T-helper 1 cell treated with Interleukin-12 subunit alpha and Interleukin-12 subunit beta and Interleukin-4 antibody, amounts not matched to agents 30 μg/mL and 1 μg/mL, for 36 hours (primary cell): ENCODE results near the gene UVRAG.

Experiments used
- H3K27ac Mint-ChIP-seq: one replicate; pipeline ENCODE4 v1.8.0; 2021; ENCODE audit warnings: mild to moderate bottlenecking, mixed read lengths
- H3K27me3 Mint-ChIP-seq: one replicate; pipeline ENCODE4 v1.8.0; 2021; ENCODE audit warnings: low read depth, mixed read lengths
- H3K36me3 Mint-ChIP-seq: one replicate; pipeline ENCODE4 v1.8.0; 2021; ENCODE audit warnings: low read depth, mixed read lengths
- H3K4me1 Mint-ChIP-seq: one replicate; pipeline ENCODE4 v1.8.0; 2021; ENCODE audit warnings: low read depth, mixed read lengths
- H3K4me3 Mint-ChIP-seq: one replicate; pipeline ENCODE4 v1.8.0; 2021; ENCODE audit warnings: mild to moderate bottlenecking, moderate library complexity, mixed read lengths
- H3K9me3 Mint-ChIP-seq: one replicate; pipeline ENCODE4 v1.8.0; 2021; ENCODE audit warnings: mixed read lengths

The UVRAG gene

DNA sequence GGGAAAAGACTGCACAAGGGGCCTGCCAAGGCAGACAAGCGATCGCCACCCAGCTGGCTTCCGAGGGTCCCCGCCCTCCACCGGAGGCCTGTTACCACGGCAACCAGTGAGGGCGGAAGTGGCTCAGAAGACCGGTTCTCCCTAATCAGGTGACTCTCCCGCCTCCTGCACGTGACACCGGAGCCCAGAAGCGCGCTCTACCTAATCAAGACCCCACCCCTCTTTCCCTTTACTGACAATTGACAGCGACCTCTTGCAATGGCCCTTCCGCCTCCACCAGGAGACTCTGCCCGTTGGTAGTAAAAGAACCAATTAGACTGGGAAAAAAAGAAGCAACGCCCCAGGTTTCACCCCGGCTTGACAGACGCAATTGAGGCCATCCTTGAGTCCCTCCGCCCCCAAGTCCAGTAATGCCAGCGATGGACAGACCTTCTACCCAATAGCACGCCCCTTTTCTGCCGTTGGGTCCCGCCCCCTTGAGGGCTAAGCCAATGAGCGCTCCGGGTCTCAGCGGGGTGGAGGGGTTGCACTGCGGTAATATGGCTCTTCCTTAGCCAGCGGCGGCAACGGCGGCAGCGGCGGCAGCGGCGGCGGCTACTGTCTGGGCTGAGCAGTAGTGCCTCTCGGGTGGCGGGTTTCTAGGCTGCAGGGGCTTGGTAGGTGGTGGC is at the start of gene UVRAG:
Gene UVRAG, plus strand, starts transcription at position 534 of the 668 bp plus-strand sequence. CDS start 198 bp downstream, outside the sequence.
- Mint-ChIP-seq H3K4me1 (peaks cover 12% of the 10 kb centered on the region), H3K27ac (peak within 1 kb of the TSS; percentile 81), H3K9me3 (no peaks in the 10 kb centered on the region), H3K36me3 (no peaks in the 10 kb centered on the region), H3K4me3 (peak within 1 kb of the TSS; percentile 82), H3K27me3 (peaks cover 8% of the 10 kb centered on the region)

DNA sequence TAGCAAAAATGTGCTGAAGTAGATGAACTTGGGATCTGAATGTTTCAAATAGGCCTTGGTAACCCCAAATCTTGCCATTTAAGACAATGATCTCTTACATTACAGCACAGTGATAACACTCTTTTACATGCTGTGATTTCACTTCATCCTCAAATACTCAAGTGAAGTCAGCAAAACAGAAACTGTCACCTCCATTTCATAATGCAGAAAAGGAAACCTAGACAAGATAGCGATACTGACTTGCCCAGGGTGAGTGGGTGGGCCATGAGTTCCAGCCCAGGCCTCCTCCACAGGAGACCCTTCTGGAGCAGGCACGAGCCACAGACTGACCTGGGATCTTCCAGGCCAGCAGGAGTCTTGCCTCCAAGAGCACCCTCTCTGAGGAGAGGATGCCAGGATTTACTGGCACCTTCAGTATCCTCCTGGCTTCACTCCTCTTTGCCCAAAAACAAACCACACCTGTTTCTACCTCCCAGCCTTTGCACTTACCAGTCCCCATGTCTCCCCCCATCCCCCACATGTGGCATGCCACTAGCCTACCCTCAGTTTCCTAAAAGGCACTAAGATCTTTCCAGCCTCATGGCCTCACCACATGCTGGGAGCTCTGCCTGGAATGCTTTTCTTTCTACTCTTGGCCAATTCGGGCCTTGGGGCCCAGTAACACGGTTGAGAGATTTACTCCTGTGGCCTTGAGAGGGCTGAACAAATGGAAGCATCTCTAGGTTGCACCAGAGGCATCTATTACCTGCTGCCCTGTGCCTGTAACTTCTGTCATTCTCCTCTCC is 48.4 kb upstream of the UVRAG start:
- Mint-ChIP-seq H3K4me1 (peaks cover 30% of the 10 kb centered on the region), H3K9me3 (no peaks in the 10 kb centered on the region), H3K4me3 (no peak overlapping the region), H3K27ac (peak overlapping the region; percentile 20), H3K27me3 (peaks cover 24% of the 10 kb centered on the region), H3K36me3 (no peaks in the 10 kb centered on the region)

DNA sequence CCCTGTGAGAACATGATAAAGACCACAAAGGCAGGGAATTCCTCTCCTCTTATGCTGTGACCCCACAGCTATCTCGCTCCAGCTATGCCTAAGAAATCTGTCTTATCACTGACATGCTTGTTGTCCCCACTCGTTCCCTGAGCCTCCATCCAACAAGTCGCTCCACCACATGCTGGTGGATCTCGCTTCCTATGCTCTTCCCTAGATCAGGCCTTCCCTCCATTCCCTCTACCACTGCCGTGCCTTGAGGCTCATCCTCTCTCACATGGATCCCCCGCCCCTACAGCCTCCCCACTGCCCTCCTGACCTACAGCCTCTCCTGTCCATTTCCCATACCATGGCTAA is 47.8 kb upstream of the UVRAG start:
- Mint-ChIP-seq H3K4me3 (no peak overlapping the region), H3K27me3 (peaks cover 24% of the 10 kb centered on the region), H3K9me3 (no peaks in the 10 kb centered on the region), H3K4me1 (peaks cover 30% of the 10 kb centered on the region), H3K27ac (no peak overlapping the region), H3K36me3 (no peaks in the 10 kb centered on the region)

DNA sequence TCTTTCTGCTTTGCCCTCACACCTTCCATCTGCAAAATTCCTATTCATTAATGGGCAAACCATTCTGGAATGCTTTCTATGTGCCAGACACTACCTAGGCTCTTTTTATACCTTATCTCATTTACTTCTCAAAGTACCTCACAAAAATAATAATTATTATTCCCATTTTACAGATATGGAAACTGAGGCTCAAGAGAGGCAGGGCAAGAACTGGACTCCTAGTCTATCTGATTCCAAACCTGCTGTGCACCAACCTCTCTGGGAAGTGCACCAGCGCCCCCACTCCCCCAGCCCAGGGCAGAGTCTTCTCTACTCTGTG is 47.3 kb upstream of the UVRAG start:
- peaks cover 24% of the 10 kb centered on the region for H3K27me3 Mint-ChIP-seq
- H3K36me3 Mint-ChIP-seq = no peaks in the 10 kb centered on the region
- H3K9me3 Mint-ChIP-seq = no peaks in the 10 kb centered on the region
- H3K27ac Mint-ChIP-seq = no peak overlapping the region
- peak overlapping the region; percentile 74 for H3K4me3 Mint-ChIP-seq
- peaks cover 34% of the 10 kb centered on the region for H3K4me1 Mint-ChIP-seq

DNA sequence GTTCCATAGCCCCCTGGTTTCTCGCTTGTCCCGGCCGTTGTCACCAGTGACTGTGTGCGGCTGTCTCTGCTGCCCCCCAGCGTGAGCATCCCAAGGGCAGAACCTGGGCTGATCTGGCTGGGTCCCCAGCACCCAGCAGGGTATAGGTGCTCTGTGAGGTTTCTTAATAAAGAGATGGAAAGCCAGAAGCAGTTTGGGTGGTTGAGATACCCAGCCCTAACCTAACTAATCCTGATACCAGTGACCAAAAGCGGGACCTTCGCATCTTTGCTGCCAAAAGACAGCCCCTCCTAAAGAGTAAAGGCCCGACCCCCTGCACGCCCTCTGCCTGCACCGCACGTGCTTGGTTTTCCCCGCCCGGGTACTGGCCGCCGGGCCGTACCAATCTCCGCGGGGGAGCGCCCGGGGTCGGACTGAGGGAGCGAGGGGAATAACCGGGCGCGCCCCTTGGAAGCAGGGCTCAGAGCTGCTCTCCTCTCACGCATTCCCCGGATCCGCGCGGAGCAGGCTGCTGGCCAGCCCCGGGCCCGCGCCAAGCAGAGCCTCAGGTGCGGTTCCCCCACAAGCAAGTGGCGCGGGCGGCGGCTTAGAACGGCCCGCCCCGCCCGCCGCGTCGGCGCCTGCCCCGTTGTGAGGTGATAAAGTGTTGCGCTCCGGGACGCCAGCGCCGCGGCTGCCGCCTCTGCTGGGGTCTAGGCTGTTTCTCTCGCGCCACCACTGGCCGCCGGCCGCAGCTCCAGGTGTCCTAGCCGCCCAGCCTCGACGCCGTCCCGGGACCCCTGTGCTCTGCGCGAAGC is 46.7 kb upstream of the UVRAG start, which contains the start of gene DGAT2:
Gene DGAT2, plus strand, starts transcription at position 667 of the 797 bp plus-strand sequence. CDS start 214 bp downstream, outside the sequence.
- peaks cover 24% of the 10 kb centered on the region for H3K27me3 Mint-ChIP-seq
- H3K4me3 Mint-ChIP-seq = peak within 1 kb of the TSS; percentile 74
- no peaks in the 10 kb centered on the region for H3K9me3 Mint-ChIP-seq
- H3K36me3 Mint-ChIP-seq = no peaks in the 10 kb centered on the region
- H3K27ac Mint-ChIP-seq = peak within 1 kb of the TSS; percentile 79
- H3K4me1 Mint-ChIP-seq = peaks cover 34% of the 10 kb centered on the region

DNA sequence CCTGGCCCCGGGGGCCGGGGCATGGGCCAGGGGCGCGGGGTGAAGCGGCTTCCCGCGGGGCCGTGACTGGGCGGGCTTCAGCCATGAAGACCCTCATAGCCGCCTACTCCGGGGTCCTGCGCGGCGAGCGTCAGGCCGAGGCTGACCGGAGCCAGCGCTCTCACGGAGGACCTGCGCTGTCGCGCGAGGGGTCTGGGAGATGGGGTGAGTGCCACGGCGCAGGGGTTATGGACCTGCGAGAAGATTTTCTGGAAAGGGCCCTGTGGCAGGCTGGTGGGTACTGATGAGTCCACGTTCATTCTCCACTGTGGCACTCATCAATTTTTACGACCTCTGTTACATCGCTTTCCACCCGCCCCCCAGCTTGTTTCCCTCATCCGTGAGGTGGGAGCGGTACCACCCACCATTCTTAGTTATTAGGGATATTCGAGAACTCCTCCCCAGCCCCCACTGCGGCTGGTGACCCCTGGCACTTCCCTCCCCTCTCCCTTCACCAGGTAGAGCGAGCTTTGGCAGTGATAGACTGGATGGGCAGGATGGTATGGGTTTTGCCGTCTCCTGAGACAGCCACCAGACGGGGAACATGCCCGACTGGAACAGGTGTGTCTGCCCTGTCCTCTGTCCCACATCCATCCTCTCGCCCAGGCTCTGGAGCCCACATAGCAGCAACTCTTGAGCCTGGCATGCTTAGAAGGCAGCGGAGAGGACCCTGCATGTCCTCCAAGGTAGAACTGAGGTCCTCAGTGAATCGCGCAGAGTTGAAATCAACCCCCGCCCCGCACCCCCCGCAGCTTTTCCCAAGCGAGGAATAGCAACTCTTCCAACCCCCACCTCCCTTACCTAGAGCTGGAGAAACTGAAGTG is 45.9 kb upstream of the UVRAG start:
- no peaks in the 10 kb centered on the region for H3K9me3 Mint-ChIP-seq
- H3K4me3 Mint-ChIP-seq = peak overlapping the region; percentile 64
- peaks cover 41% of the 10 kb centered on the region for H3K4me1 Mint-ChIP-seq
- H3K36me3 Mint-ChIP-seq = peaks cover 4% of the 10 kb centered on the region
- H3K27ac Mint-ChIP-seq = peak overlapping the region; percentile 41
- H3K27me3 Mint-ChIP-seq = peaks cover 24% of the 10 kb centered on the region

DNA sequence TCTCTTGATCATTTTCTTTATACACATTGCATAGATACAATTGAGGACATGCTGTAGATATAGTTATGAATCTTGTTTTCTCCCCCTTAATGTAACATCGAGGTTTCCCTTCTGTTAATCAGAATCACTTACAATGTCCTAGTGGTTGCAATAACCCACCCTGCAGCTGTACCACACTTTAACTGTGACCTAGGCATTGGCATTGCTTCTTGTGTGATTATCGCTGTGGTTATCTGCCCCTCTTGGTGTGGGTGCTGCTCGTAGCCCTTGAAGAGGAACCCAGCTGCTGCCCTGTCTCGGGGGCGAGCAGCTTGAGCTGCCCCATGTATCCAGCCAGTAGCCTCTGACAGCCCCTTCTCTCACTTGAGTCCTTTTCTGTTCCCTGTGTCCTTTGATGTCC is 44.9 kb upstream of the UVRAG start:
- Mint-ChIP-seq H3K4me1 (peaks cover 43% of the 10 kb centered on the region), H3K27me3 (peaks cover 24% of the 10 kb centered on the region), H3K9me3 (no peaks in the 10 kb centered on the region), H3K27ac (no peak overlapping the region), H3K4me3 (peak overlapping the region; percentile 8), H3K36me3 (peaks cover 4% of the 10 kb centered on the region)

DNA sequence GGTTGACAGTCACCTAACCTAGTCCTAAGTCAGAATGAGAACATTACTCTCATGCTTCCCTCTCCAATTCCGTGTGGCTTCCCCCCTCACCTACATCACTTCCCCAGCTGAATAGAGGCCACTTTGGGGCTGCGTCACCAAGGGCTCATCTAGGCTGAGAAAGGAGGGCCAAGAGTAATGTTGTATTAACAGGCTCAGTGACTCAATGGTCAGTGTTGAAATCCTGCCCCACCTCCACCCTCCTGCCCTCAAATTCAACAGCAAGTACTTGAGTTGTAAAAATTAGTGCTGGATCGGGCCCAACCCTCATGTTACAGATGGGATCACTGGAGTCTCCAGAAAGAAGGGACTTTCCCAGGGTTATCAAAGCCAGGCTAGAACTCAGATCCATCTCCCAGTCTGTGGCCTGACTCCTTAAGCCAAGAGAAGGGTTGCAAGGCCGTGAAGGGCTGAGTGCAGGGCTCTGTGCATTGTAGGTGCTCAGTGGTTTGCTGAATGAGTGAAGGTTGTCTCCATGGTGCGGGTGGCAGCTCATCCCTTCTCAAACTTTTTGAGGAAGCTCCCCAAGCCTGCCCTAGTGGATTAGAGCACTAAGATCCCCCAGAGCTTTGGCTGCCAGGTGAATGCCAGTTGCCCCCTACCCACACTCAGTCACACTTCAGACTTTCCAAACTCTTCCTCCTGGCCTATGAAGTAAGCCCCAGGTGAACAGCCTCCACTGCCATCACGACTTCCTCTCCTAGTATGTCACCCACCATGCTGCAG is 43.2 kb upstream of the UVRAG start:
- Mint-ChIP-seq H3K4me3 (no peak overlapping the region), H3K4me1 (peaks cover 43% of the 10 kb centered on the region), H3K9me3 (no peaks in the 10 kb centered on the region), H3K27me3 (peaks cover 24% of the 10 kb centered on the region), H3K27ac (peak overlapping the region; percentile 39), H3K36me3 (peaks cover 4% of the 10 kb centered on the region)

DNA sequence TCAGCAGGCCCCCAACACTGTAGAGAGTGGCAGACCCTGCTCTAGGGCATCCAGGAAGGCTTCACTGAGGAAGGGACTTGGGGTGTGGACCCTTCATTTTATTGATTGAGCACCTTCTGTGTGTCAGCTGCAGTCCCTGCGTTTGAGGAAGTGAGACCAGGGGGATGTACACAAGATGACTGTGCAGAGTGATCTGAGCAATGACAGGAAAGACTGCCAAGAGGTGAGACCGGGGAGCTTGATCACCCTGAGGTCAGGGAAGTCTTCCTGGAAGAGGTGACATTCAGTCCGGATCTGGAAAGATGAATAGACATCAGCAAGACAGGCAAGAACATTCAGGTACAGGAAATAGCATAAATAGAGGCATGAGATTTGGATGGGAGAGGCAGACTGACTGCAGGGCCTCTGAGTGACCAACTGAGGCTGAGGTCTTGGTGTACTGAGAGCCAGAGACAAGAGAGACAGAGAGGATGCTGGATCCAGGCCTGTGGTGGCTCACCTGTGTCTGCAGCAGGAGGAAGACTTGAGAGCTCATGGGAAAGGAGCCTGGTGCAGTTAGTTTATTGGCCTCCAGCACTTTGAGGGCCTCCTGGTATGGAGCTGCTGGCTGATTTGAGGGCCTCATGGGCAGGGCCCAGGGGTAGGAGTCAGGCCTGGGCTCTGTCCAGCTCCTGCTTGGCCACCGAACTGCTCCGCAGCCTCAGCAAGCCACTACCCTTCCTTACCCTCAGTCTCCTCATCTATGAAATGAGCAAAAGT is 41.2 kb upstream of the UVRAG start:
- H3K36me3 Mint-ChIP-seq = peaks cover 4% of the 10 kb centered on the region
- H3K27me3 Mint-ChIP-seq = peaks cover 24% of the 10 kb centered on the region
- H3K27ac Mint-ChIP-seq = peak overlapping the region; percentile 91
- H3K4me3 Mint-ChIP-seq = peak overlapping the region; percentile 54
- H3K9me3 Mint-ChIP-seq = no peaks in the 10 kb centered on the region
- H3K4me1 Mint-ChIP-seq = peaks cover 48% of the 10 kb centered on the region

DNA sequence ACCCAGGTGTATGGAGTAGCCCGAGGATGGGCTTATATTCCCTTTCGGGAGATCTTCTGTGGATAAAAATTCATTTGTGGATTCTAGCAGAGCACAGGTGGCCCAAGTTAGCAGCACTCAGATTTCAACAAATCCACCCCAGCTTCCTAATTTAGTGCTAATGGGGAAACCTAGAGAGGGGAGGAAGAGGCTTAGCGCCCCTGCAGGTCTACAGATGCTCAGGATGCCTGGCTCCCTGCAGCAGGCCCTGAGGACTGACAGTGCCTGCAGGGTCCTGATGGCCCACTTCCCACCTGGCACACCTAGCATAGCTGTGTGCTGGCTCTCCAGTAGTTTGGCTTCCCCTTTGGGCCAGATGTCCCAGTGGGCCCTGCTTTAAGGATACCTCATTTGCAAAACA is 40.0 kb upstream of the UVRAG start:
- Mint-ChIP-seq H3K27me3 (peaks cover 13% of the 10 kb centered on the region), H3K27ac (no peak overlapping the region), H3K4me1 (peaks cover 41% of the 10 kb centered on the region), H3K4me3 (no peak overlapping the region), H3K36me3 (peaks cover 4% of the 10 kb centered on the region), H3K9me3 (no peaks in the 10 kb centered on the region)

DNA sequence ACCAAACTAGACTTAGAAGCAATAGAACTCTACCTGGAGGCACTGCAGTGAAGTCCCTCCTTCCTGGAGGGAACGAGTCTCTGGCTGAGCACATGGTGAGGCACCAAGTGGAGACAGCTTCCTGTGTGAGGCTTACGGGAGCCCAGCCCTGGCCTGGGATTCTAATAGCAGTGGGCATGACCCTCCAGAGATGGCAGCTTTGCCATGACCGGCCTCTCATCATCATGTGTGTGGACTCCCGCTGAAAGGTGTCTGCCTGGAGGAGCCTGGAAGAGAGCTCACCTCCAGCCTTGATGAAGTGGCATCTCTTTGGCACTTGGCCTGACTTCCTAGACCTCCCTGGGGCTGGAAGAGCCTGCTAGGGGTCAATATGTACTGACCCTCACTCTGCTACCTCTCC is 38.5 kb upstream of the UVRAG start:
- Mint-ChIP-seq H3K27me3 (no peaks in the 10 kb centered on the region), H3K36me3 (peaks cover 4% of the 10 kb centered on the region), H3K4me3 (no peak overlapping the region), H3K27ac (no peak overlapping the region), H3K4me1 (peaks cover 34% of the 10 kb centered on the region), H3K9me3 (no peaks in the 10 kb centered on the region)

DNA sequence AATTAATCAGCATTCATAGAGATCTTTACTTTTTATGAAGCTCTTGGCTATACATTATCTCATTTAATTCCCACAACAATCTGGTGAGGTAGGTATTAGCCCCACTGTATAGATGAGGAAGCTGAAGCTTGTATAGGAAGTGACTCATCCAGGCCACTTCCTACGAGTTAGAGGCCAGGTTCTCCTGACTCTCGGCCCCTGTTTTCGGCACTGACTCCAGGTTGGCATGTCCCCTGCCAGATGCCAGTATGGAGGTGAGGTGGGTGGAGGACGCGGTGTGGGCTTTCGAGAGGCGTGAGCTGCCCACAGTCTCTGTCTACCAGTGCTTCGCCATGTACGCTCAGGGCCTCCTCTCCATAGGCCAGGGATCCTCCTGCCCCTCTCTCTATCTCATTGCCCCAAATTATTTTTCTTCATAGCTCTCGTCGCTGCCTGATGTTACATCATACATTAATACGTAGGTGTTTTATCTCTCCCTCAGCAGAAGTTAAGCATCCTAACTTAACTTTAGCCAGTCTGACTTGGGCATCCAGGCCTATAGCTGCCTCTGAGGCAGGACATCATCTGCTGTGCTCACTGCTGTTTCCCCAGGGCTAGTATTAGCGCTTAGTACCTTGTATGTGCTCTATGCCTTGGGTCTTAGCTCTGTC is 37.4 kb upstream of the UVRAG start:
- peak overlapping the region; percentile 53 for H3K27ac Mint-ChIP-seq

More for the DNA sequence above, 37.4 kb upstream of the UVRAG start:
- Mint-ChIP-seq H3K9me3 (no peaks in the 10 kb centered on the region), H3K4me1 (peaks cover 31% of the 10 kb centered on the region), H3K36me3 (peaks cover 4% of the 10 kb centered on the region), H3K4me3 (no peak overlapping the region), H3K27me3 (no peaks in the 10 kb centered on the region)
